Neural cell (in vitro differentiated cells): ENCODE data around the gene GRK1. TPM values are rescaled to one million over a fixed set of nuclear protein-coding genes. Genes with fewer than 3 reads are reported as not detected.

Experiments used
- H2AFZ ChIP-seq: fragments of 200-600, 300-800 bp; sonication (generic), shearing (Covaris generic); 2 replicates; pipeline ENCODE4 v1.6.0; 2014; ENCODE audit warnings: low read depth, mild to moderate bottlenecking, antibody characterized with exemption, low read length, moderate library complexity
- H3F3A ChIP-seq: fragments of 200-600 bp; shearing (Covaris generic); 2 replicates; pipeline ENCODE4 v1.6.1; 2016; ENCODE audit warnings: mild to moderate bottlenecking, moderate library complexity, mixed read lengths, antibody characterized with exemption, low read length; ENCODE audit not compliant: insufficient read depth, poor library complexity, severe bottlenecking
- H3K27ac ChIP-seq: fragments of 200-600, 300-800 bp; sonication (generic), shearing (Covaris generic); 2 replicates; pipeline ENCODE4 v1.5.1; 2014; ENCODE audit warnings: mild to moderate bottlenecking, low read length, moderate library complexity
- H3K27me3 ChIP-seq: fragments of 300-800, 200-600 bp; sonication (generic), shearing (Covaris generic); 2 replicates; pipeline ENCODE4 v1.6.0; 2014; ENCODE audit warnings: mild to moderate bottlenecking, low read depth, low read length, moderate library complexity; ENCODE audit not compliant: insufficient read depth
- H3K36me3 ChIP-seq: fragments of 300-800, 200-600 bp; sonication (generic), shearing (Covaris generic); 2 replicates; pipeline ENCODE4 v1.5.1; 2014; ENCODE audit warnings: mild to moderate bottlenecking, antibody characterized with exemption, low read length, moderate library complexity; ENCODE audit not compliant: insufficient read depth
- H3K4me2 ChIP-seq: fragments of 300-800, 200-600 bp; sonication (generic), shearing (Covaris generic); 2 replicates; pipeline ENCODE4 v1.6.0; 2014; ENCODE audit warnings: mild to moderate bottlenecking, low read length
- H3K4me3 ChIP-seq: fragments of 300-800, 200-600 bp; sonication (generic), shearing (Covaris generic); 2 replicates; pipeline ENCODE4 v1.5.1; 2014; ENCODE audit warnings: mild to moderate bottlenecking, low read length, moderate library complexity
- H3K79me2 ChIP-seq: fragments of 200-600 bp; shearing (Covaris generic); replicated peaks from 2 replicates; pipeline ENCODE4 v1.6.0; 2014; ENCODE audit warnings: mild to moderate bottlenecking, low read length, moderate library complexity; ENCODE audit not compliant: insufficient read depth
- H3K9ac ChIP-seq: fragments of 300-800, 200-600 bp; sonication (generic), shearing (Covaris generic); 2 replicates; pipeline ENCODE4 v1.6.1; 2016; ENCODE audit warnings: mild to moderate bottlenecking, low read length, mixed read lengths
- H3K9me2 ChIP-seq: fragments of 200-600 bp; shearing (Covaris generic); 2 replicates; pipeline ENCODE4 v1.6.1; 2016; ENCODE audit warnings: mild to moderate bottlenecking, low read length, mixed read lengths; ENCODE audit not compliant: insufficient read depth
- H3K9me3 ChIP-seq: fragments of 200-600, 300-800 bp; sonication (generic), shearing (Covaris generic); 2 replicates; pipeline ENCODE4 v1.6.1; 2016; ENCODE audit warnings: mild to moderate bottlenecking, mixed run types, low read length, moderate library complexity, mixed read lengths
- H4K20me1 ChIP-seq: fragments of 200-600 bp; shearing (Covaris generic); 2 replicates; pipeline ENCODE4 v1.6.1; 2016; ENCODE audit warnings: mild to moderate bottlenecking, mixed run types; ENCODE audit not compliant: insufficient read depth
- EP300 ChIP-seq: fragments of 450-650 bp; conservative IDR thresholded peaks from 2 replicates; pipeline ENCODE4 v1.6.1; 2014; ENCODE audit warnings: antibody characterized with exemption, mild to moderate bottlenecking, moderate library complexity; ENCODE audit not compliant: poor library complexity, severe bottlenecking
- EZH2 ChIP-seq: fragments of 200-600, 300-800 bp; shearing (Covaris generic), sonication (generic); IDR thresholded peaks from 2 replicates; pipeline ENCODE4 v1.6.1; 2014; ENCODE audit warnings: antibody characterized with exemption, low read length, borderline replicate concordance, mild to moderate bottlenecking; ENCODE audit not compliant: insufficient read depth, poor library complexity, severe bottlenecking
- MXI1 ChIP-seq: fragments of 450-650 bp; conservative IDR thresholded peaks from 2 replicates; pipeline ENCODE4 v1.6.1; 2014; ENCODE audit warnings: antibody characterized with exemption, mild to moderate bottlenecking; ENCODE audit not compliant: poor library complexity, severe bottlenecking
- POLR2AphosphoS5 ChIP-seq: IDR thresholded peaks from 2 replicates; pipeline ENCODE4 v1.6.1; 2012
- RAD21 ChIP-seq: fragments of 450-650 bp; conservative IDR thresholded peaks from 2 replicates; pipeline ENCODE4 v1.6.1; 2014; ENCODE audit warnings: antibody characterized with exemption, mild to moderate bottlenecking, moderate library complexity
- SMC3 ChIP-seq: fragments of 450-650 bp; conservative IDR thresholded peaks from 2 replicates; pipeline ENCODE4 v1.6.1; 2014; ENCODE audit warnings: antibody characterized with exemption, mild to moderate bottlenecking, moderate library complexity; ENCODE audit not compliant: poor library complexity
- TAF1 ChIP-seq: IDR thresholded peaks from 2 replicates; pipeline ENCODE4 v1.6.1; 2012; ENCODE audit warnings: low read depth
- polyA plus RNA-seq: library from polyadenylated mRNA; depleted of rRNA; stranded (reverse); fragments of >200 nt; gene quantifications from 2 replicates; pipeline ENCODE4 v1.2.3, GENCODE V29; 2014
- TF ChIP-seq, protein P1 (sequence below): IDR thresholded peaks from 2 replicates; pipeline ENCODE4 v1.6.1; 2012; ENCODE audit warnings: borderline replicate concordance
- TF ChIP-seq, protein P2 (sequence below): fragments of 450-650 bp; IDR thresholded peaks from 2 replicates; pipeline ENCODE4 v1.5.1; 2014; ENCODE audit warnings: antibody characterized with exemption, mild to moderate bottlenecking, moderate library complexity; ENCODE audit not compliant: poor library complexity, severe bottlenecking

GRK1 gene
- polyA plus RNA-seq, 1 donor from 2014 or later, result 0.06 TPM

DNA sequence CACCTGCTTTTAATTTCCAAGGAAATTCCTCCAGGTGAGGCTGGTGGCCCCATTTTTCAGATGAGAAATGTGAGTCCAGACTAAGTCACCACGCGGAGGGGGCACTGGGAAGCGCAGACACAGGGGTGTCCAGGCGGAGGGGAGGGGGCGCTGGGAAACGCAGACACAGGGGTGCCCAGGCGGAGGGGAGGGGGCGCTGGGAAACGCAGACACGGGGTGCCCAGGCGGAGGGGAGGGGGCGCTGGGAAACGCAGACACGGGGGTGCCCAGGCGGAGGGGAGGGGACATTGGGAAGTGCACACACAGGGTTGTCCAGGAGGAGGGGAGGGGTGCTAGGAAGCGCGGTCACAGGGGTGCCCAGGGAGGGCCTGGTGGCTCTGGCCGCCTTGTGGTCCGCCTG is 3.5 kb downstream of the GRK1 start:
- no peaks in the 10 kb centered on the region for H3K36me3 ChIP-seq
- H2AFZ ChIP-seq, result no peak overlapping the region
- no peaks in the 10 kb centered on the region for H3K9me3 ChIP-seq
- TF ChIP-seq EP300 (no peak), RAD21 (no peak), EZH2 (no peak), POLR2AphosphoS5 (no peak), SMC3 (no peak), TAF1 (no peak), MXI1 (no peak)
- TF ChIP-seq, protein P1, sequence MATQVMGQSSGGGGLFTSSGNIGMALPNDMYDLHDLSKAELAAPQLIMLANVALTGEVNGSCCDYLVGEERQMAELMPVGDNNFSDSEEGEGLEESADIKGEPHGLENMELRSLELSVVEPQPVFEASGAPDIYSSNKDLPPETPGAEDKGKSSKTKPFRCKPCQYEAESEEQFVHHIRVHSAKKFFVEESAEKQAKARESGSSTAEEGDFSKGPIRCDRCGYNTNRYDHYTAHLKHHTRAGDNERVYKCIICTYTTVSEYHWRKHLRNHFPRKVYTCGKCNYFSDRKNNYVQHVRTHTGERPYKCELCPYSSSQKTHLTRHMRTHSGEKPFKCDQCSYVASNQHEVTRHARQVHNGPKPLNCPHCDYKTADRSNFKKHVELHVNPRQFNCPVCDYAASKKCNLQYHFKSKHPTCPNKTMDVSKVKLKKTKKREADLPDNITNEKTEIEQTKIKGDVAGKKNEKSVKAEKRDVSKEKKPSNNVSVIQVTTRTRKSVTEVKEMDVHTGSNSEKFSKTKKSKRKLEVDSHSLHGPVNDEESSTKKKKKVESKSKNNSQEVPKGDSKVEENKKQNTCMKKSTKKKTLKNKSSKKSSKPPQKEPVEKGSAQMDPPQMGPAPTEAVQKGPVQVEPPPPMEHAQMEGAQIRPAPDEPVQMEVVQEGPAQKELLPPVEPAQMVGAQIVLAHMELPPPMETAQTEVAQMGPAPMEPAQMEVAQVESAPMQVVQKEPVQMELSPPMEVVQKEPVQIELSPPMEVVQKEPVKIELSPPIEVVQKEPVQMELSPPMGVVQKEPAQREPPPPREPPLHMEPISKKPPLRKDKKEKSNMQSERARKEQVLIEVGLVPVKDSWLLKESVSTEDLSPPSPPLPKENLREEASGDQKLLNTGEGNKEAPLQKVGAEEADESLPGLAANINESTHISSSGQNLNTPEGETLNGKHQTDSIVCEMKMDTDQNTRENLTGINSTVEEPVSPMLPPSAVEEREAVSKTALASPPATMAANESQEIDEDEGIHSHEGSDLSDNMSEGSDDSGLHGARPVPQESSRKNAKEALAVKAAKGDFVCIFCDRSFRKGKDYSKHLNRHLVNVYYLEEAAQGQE, result no peak
- TF ChIP-seq, protein P2, sequence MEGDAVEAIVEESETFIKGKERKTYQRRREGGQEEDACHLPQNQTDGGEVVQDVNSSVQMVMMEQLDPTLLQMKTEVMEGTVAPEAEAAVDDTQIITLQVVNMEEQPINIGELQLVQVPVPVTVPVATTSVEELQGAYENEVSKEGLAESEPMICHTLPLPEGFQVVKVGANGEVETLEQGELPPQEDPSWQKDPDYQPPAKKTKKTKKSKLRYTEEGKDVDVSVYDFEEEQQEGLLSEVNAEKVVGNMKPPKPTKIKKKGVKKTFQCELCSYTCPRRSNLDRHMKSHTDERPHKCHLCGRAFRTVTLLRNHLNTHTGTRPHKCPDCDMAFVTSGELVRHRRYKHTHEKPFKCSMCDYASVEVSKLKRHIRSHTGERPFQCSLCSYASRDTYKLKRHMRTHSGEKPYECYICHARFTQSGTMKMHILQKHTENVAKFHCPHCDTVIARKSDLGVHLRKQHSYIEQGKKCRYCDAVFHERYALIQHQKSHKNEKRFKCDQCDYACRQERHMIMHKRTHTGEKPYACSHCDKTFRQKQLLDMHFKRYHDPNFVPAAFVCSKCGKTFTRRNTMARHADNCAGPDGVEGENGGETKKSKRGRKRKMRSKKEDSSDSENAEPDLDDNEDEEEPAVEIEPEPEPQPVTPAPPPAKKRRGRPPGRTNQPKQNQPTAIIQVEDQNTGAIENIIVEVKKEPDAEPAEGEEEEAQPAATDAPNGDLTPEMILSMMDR, result no peak
- H3F3A ChIP-seq, result no peaks in the 10 kb centered on the region
- H3K9me2 ChIP-seq, result no peaks in the 10 kb centered on the region
- no peak overlapping the region for H3K9ac ChIP-seq
- H3K4me3 ChIP-seq, result no peak overlapping the region
- H3K27ac ChIP-seq, result no peak overlapping the region
- no peaks in the 10 kb centered on the region for H3K79me2 ChIP-seq
- no peak overlapping the region for H3K4me2 ChIP-seq
- H4K20me1 ChIP-seq, result no peaks in the 10 kb centered on the region
- no peaks in the 10 kb centered on the region for H3K27me3 ChIP-seq

DNA sequence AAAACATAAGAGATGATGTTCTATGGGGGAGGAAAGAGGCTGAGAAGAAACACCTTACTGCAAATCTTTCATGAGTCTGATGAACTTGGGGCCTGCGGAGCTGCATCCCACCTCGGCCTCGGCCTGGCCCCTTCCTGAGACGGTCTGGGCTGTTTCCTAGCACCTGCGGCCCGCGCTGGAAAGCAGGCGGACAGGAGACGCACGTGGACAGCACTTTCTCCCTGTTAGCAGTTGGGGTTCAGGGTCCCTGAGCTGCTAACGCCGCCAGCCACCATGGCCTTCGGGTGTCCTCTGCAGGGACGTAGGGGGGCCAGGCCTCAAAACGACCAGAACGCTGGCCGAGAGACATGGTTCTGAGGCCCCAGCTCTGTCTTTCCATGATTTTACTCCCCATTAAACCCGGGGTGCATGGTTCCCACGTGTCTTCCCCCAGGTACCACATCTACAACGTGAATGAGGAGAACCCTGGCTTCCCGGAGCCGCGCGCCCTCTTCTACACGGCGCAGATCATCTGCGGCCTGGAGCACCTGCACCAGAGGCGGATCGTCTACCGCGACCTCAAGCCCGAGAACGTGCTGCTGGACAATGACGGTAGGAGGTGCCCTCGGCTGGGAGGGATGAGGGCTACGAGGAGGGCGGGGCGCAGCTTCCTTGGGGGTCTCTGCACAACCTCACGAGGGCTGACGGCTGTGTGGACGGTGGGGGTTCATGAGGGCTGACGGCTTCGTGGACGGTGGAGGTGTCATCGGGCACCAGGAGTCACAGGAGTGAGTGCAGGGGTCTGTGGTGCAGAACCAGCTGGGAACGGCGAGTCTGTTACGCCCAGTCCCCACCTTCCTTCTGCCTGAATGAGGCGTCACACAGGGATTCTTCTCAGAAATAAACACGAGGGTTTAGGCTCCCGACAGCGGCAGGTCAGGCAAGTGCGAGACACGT is 4.3 kb downstream of the GRK1 start:
- TF ChIP-seq POLR2AphosphoS5, result no peak
- TF ChIP-seq RAD21, result no peak
- TF ChIP-seq, protein P1, result no peak
- TF ChIP-seq EZH2, result no peak
- TF ChIP-seq EP300, result no peak
- TF ChIP-seq, protein P2, result no peak
- TF ChIP-seq SMC3, result no peak
- TF ChIP-seq MXI1, result no peak
- TF ChIP-seq TAF1, result no peak

More for the DNA sequence above, 4.3 kb downstream of the GRK1 start:
- Histone ChIP-seq H3K79me2 (no peaks in the 10 kb centered on the region), H3K27ac (no peak overlapping the region), H3K27me3 (no peaks in the 10 kb centered on the region), H3K9me3 (no peaks in the 10 kb centered on the region), H2AFZ (no peak overlapping the region), H3F3A (no peaks in the 10 kb centered on the region), H4K20me1 (no peaks in the 10 kb centered on the region), H3K9ac (no peak overlapping the region), H3K36me3 (no peaks in the 10 kb centered on the region), H3K4me3 (no peak overlapping the region), H3K9me2 (no peaks in the 10 kb centered on the region), H3K4me2 (no peak overlapping the region)
